NCI-H446 treated with DMSO at 0.1 percent for 48 hours (cell line): ENCODE data around the gene LYST.

ENCODE experiments used
- DNase-seq: peaks from one replicate; lab custom pipeline; 2025; lab: John Stamatoyannopoulos, UW

Gene LYST

GRCh38 chr1:235714205-235714897, 152.4 kb downstream of the LYST start:
- peak; percentile 90 for DNase-seq

DNA sequence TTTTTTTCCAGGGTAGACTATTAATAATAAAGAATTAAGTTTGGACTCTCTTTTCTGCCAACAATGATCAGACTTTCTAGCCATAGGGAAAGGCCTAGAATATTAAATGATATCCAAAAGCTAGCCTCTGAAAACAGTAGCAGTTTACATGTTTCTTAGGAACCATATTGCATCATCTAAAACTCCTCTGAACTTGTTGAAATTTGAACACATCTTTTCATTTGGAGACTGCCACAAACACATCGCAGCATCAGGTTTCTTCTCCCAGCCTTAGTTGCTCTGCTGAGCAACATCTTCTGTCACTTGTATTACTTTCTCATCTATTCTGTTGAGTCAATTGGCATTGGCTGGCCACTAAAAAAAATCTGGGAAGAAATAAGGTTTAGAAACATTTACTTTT, 153.9 kb downstream of the LYST start:
- no peak for DNase-seq

- no peak for DNase-seq
These were observed 156.0 kb downstream of the LYST start for GRCh38 chr1:235710687-235711086.

DNA sequence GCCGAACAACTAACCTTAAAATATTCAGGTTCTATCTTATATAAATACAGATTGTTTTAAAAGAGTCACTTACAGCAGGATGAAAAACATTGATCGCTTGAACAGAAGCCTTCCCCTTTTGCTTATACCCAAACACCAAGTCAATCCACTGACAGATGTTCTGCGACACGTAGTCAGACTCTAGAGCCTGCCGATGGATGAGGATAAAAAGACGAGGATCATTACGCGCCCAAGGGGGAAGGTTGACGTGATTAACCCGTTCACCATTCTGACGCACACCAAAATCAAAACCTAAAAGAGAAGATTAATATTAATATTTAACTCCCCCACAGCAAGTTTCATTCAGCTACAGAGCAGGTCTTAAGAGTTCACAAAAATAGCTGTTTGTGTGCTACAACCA, 157.7 kb downstream of the LYST start:
- no peak for DNase-seq

- peak; percentile 13 for DNase-seq
These were observed 158.2 kb downstream of the LYST start for GRCh38 chr1:235708390-235708962.

GRCh38 chr1:235703506-235703905, 163.2 kb downstream of the LYST start:
- no peak for DNase-seq

DNA sequence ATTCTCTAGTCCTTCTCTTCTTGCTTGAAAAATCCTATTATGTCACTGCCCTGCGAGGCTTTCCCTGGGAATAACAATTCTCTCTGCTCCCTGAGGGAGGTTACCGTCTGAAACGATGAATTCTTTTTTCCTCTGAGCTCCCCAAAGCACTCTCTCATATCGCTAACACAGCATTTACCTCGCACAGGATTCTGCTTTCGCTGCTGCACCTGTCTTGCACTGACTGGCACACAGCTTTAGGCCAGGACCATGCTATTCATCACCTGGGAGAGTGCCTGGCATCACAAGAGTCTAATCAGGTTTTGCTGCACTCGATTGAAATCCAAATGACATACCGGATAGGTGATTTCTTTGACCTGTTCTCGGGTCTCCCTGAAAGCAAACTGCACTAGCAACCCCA, 164.3 kb downstream of the LYST start:
- DNase-seq: no peak

DNA sequence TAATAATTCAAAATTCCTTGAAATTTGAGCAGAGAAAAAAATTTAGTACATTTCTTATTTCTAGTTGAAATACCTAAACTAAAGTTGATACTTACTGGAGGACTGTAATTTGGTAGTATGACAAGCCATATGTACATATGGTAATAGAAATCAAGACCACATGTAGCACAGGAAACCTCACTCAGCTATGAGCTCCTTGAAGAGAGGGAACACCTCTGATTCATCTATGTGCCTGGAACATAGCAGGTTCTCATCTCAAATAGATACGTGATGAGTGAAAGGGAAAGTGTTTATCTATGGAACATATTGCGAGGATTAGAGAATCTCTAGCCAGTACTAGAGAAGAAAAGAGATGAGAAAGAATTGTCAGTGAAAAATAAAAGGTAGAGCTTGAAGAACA, 169.2 kb downstream of the LYST start:
- no peak for DNase-seq

DNA sequence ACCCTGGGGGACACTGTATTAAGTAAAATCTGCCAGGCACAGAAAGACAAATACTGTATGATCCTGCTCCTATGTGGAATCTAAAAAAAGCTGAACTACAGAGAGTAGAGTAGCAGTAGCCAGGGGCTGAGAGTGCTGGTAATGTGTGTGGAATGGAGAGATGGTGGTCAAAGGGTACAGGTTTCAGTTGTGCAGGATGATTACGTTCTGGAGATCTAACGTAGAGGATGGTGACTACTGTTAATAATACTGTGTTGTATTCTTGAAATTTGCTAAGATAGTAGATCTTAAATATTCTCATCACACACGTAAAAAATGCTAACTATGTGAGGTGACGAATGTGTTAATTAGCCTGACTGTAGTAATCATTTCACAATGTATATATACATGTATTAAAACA, 177.3 kb downstream of the LYST start:
- DNase-seq: no peak

DNA sequence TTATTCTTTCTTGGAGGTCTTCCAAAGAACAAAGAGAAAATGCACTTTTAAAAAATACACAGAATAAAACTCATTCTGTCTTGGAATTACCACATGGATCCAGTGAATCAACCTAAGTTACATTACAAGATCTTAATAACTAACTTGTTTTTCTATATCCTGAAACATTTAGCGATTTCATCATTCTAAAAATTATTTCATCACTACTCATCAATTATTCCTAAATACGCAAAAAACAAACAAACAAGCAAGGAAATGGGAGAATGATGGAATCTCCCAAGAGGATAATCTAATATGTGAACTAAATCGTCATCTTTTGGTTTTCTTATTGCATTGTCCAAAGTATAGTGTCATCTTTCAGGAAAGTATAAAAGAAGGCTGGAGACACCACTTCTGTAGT, 178.6 kb downstream of the LYST start:
- DNase-seq: no peak

DNA sequence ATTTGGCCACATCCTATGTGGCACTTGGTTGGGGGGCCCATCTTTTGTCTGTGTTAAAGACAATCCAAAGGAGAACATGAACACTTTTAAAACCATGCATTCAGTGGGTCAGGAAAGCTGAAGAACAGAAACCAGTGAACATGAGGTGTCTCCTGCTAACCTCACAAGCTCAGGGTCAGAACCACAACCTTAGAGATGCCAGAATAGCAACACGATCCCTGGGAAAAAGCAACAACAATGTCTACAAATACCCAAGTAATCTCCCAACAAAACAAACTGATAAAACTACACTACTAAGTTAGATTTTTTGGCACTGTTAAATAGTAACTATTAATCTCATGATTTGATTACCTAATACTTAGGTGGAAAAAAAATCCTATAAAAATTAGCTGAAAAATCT, 183.1 kb downstream of the LYST start:
- no peak for DNase-seq

DNA sequence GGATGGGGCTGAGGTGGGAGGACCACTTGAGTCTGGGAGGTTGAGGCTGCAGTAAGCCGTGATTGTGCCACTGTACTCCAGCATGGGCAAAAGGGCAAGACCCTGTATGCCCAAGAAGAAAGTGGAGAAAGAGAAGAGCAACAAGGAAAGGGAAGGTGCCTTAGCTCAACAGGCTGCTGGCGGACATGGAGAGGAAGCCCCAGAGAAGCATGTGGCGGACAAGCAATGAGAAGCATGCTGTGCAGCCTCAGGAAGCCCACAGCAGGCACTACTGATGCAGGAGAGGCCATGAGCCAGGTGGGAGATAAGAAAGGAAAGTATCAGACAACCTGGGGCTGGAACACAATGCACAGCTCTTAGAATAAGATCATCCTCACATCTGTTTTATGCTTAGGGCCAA, 184.5 kb downstream of the LYST start:
- DNase-seq: no peak

- DNase-seq: no peak
These were observed 187.1 kb downstream of the LYST start for GRCh38 chr1:235679644-235680043.

DNA sequence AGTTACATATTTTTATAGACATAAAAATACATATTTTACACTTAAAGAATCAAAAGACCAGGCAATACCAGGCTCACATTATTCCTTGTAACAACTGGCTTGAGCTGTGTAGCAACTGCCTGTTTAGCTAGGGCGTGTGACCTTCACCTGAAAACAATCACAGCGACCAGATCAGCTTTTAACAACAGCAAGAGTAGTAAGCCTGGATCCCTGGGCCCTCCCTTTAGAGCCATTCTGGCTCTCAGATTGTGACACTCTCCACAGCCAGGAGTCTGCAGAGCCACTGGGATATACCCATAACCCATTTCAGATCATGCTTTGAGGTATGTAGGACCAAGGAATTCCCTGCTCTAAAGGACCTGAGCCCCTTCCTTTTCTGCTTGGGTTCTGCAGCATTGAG, 187.7 kb downstream of the LYST start:
- no peak for DNase-seq

- no peak for DNase-seq
These were observed 191.4 kb downstream of the LYST start for GRCh38 chr1:235675152-235675890.

DNA sequence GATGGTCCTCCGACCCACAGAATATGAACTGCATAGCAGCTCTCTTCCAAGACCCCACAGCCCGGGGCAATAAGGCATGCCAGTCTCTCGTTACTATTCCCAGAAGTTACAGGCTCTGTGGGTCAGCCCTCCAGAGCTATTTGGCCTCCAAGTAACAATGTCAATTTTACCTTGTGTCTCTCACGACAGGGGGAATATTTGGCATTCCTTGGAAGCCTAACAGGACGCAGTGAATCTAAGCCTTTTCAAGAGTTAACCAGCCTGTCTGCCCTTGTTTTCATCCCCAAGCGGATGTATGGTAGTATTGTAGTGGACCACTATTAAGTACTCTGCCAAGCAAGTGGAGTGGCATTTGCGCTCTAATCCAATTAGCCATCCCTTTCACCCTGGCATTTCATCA, 192.7 kb downstream of the LYST start:
- no peak for DNase-seq

GRCh38 chr1:235671992-235672391, 194.7 kb downstream of the LYST start:
- DNase-seq: no peak

- no peak for DNase-seq
These were observed 196.4 kb downstream of the LYST start for GRCh38 chr1:235670157-235670776.

DNA sequence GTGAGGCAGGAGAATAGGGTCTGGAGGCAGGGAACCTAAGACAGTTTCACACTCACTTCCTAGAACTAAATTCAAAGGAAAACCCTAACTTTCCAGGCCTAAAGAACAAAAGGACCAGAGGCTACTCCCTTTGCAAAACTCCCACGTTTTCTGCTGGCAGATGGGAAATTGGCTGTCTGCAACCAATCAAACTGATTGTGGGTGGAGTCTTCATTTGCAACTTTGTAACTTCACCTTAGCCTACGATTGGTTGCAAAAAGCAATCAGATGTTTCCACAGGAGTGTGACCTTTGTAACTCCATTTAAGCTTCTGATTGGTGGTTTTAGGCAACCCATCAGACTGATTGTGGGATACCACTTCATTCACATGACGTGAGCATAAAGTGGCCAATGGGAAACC, 197.4 kb downstream of the LYST start:
- no peak for DNase-seq

GRCh38 chr1:235663628-235664027, 203.1 kb downstream of the LYST start:
- DNase-seq: no peak

DNA sequence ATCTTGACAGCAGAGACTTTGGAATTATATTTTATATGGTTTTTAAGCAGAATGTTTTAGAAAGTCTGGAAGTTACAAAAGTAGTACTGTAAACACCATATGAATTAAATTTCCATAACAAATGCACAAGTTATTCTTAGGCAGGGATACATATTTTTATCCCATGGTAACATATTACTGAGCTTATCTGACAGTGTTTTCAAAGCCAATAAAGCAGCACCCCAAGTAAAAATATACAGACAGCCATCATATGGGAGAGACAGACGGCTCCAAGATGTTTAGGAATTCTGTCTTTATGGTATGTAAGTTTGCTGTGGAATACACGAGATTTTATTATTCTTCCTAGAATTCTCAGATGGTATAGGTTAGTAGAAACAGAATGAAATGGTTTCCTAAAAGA, 205.1 kb downstream of the LYST start:
- no peak for DNase-seq

DNA sequence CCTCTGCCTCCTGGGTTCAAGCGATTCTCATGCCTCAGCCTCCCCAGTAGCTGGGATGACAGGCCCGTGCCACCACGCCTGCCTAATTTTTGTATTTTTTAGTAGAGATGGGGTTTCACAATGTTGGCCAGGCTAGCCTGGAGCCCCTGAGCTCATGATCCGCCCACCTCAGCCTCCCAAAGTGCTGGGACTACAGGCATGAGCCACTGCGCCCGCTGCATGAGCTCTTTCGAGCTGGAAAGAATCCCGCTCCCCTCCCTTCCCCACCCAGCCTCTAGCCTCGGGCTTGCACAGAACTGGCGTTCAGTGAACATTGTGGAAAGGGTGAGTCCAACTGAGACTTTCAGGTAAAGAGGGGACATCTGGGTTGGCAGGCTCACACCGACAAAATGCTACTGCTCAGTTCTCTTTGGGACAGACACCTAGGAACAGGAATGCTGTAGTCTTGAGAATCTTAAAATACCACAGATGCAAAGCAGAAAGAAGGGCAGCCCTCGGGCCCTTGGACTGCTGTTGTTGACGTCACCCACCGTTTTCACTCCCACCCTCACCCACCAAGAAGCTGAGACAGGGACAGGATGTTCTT, 207.4 kb downstream of the LYST start:
- no peak for DNase-seq
